ENCODE results near the gene SYNE2. TPM values are rescaled to one million over a fixed set of nuclear protein-coding genes. Genes with fewer than 3 reads are reported as not detected.

SYNE2 gene
- total RNA-seq, 1 donor from 2014 or later: 518 TPM

DNA sequence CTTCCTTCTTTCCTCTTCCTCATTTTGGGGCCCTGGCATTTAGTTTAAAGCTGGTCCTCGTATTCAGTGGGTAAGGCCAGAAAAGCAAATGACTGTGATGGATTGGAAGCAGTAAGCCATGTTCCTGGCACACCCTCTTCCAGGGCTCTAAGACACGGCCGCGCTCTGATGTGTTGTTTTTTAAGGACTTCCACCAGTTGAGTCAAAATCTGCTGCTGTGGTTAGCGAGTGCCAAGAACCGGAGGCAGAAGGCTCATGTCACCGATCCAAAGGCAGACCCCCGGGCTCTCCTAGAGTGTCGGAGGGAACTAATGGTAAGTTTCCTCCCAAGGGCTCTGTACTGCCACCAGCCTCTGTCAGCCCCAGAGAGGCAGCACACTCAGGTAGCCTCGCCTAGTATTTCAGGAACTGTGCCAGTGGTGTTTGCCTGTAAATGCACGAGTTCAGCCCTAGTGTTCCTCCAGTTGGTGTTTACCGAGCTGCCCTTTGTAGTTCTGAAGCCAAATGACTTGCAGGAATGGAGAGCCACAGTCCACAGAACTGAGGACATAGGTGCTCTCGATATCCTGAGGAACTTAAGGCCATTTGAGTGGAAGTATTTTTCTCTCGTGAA is 368.7 kb downstream of the SYNE2 start:
- Histone ChIP-seq H3K4me1 (no peaks in the 10 kb centered on the region), H3K9me3 (no peaks in the 10 kb centered on the region), H3K4me3 (no peak overlapping the region), H3K36me3 (peaks cover 74 to 96% of the 10 kb centered on the region in 2 donors), H3K27me3 (no peaks in the 10 kb centered on the region), H3K27ac (no peak overlapping the region)
- intact Hi-C loops (cut with DNase I): no loop called here
- DNase-seq (ENCODE audit: low spot score in 2 of 2): peak in 1 of 2 donors; percentile 39
- TF ChIP-seq CTCF (IDR thresholded peaks at IDR 0.05): no peak

- H3K4me1 ChIP-seq: no peaks in the 10 kb centered on the region
- H3K9me3 ChIP-seq: no peaks in the 10 kb centered on the region
- no peaks in the 10 kb centered on the region for H3K27me3 ChIP-seq
- no peak for TF ChIP-seq CTCF (IDR thresholded peaks at IDR 0.05)
- no peak overlapping the region for H3K4me3 ChIP-seq
- intact Hi-C loops (cut with DNase I): no loop called here
- no peak overlapping the region for H3K27ac ChIP-seq
- no peak for DNase-seq (ENCODE audit: low spot score in 2 of 2)
- H3K36me3 ChIP-seq: peaks cover 52 to 95% of the 10 kb centered on the region in 2 donors
These were observed 372.4 kb downstream of the SYNE2 start for GRCh38 chr14:64225151-64225757.

GRCh38 chr14:64227856-64228255 is 375.1 kb downstream of the SYNE2 start:
- Histone ChIP-seq H3K4me3 (no peak overlapping the region), H3K36me3 (peaks cover 28 to 72% of the 10 kb centered on the region in 2 donors), H3K27me3 (no peaks in the 10 kb centered on the region), H3K27ac (no peak overlapping the region), H3K4me1 (no peaks in the 10 kb centered on the region), H3K9me3 (no peaks in the 10 kb centered on the region)
- TF ChIP-seq CTCF (IDR thresholded peaks at IDR 0.05): no peak
- no peak for DNase-seq (ENCODE audit: low spot score in 2 of 2)
- intact Hi-C loops (cut with DNase I): no loop called here

- intact Hi-C loops (cut with DNase I): no loop called here
These were observed 376.7 kb downstream of the SYNE2 start for GRCh38 chr14:64229489-64229888.

GRCh38 chr14:64232095-64232838 is 379.5 kb downstream of the SYNE2 start:
- H3K27ac ChIP-seq: no peak overlapping the region
- peaks cover 0 to 3% of the 10 kb centered on the region in 2 donors for H3K4me1 ChIP-seq
- H3K36me3 ChIP-seq: peaks cover 0 to 33% of the 10 kb centered on the region in 2 donors
- no peaks in the 10 kb centered on the region for H3K27me3 ChIP-seq
- H3K9me3 ChIP-seq: no peaks in the 10 kb centered on the region
- no peak for TF ChIP-seq CTCF (IDR thresholded peaks at IDR 0.05)
- intact Hi-C loops (cut with DNase I): no loop called here
- DNase-seq (ENCODE audit: low spot score in 2 of 2): no peak
- no peak overlapping the region for H3K4me3 ChIP-seq

More at GRCh38 chr14:64229489-64229888, 376.7 kb downstream of the SYNE2 start:
- no peaks in the 10 kb centered on the region for H3K4me1 ChIP-seq
- DNase-seq (ENCODE audit: low spot score in 2 of 2): no peak
- H3K4me3 ChIP-seq: no peak overlapping the region
- no peak for TF ChIP-seq CTCF (IDR thresholded peaks at IDR 0.05)
- peaks cover 13 to 55% of the 10 kb centered on the region in 2 donors for H3K36me3 ChIP-seq
- H3K27ac ChIP-seq: no peak overlapping the region
- no peaks in the 10 kb centered on the region for H3K27me3 ChIP-seq
- no peaks in the 10 kb centered on the region for H3K9me3 ChIP-seq

Data from ascending aorta (tissue), 2 donors.